ENCODE results near the gene MLANA.

DNA sequence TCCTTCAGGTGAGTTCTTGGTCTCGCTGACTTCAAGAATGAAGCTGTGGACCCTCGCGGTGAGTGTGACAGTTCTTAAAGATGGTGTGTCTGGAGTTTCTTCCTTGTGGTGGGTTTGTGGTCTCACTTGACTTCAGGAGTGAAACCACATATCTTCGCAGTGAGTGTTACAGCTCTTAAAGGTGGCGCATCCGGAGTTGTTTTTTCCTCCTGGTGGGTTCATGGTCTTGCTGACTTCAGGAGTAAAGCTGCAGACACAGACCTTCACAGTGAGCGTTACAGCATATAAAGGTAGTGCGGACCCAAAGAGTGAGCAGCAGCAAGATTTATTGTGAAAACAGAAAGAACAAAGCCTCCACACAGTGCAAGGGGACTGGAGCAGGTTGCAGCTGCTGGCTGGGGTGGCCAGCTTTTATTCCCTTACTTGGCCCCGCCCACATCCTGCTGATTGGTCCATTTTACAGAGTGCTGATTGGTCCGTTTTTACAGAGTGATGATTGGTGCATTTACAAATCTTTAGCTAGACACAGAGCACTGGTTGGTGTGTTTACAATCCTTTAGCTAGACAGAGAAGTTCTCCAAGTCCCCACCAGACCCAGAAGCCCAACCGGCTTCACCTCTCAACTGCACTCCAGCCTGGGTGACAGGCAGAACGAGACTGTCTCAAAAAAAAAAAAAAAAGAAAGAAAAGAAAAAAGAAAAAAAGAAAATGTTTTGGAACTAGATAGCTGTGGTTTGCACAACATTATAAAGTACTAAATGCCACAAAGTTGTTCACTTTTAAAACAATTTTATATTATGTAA is 48.7 kb upstream of the MLANA start:
- TF ChIP-seq, protein P1, sequence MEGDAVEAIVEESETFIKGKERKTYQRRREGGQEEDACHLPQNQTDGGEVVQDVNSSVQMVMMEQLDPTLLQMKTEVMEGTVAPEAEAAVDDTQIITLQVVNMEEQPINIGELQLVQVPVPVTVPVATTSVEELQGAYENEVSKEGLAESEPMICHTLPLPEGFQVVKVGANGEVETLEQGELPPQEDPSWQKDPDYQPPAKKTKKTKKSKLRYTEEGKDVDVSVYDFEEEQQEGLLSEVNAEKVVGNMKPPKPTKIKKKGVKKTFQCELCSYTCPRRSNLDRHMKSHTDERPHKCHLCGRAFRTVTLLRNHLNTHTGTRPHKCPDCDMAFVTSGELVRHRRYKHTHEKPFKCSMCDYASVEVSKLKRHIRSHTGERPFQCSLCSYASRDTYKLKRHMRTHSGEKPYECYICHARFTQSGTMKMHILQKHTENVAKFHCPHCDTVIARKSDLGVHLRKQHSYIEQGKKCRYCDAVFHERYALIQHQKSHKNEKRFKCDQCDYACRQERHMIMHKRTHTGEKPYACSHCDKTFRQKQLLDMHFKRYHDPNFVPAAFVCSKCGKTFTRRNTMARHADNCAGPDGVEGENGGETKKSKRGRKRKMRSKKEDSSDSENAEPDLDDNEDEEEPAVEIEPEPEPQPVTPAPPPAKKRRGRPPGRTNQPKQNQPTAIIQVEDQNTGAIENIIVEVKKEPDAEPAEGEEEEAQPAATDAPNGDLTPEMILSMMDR (IDR thresholded peaks at IDR 0.05; ENCODE audit: low read depth, low read length), result no peak
- no peak for TF ChIP-seq EZH2phosphoT487 (IDR thresholded peaks at IDR 0.05; ENCODE audit: low read depth)

All from OCI-LY3 (cell line).